Lower leg skin (tissue), 3 donors: ENCODE results near the gene NSMCE4A.
"Not testable (repeated sequence)": the region's sequence is repeated elsewhere in the genome, so short reads cannot be mapped to it uniquely, and the experiment has no call there.

Source experiments
- POLR2A ChIP-seq, 2 donors: fragments of 450-650 bp; IDR thresholded peaks; one replicate each; pipeline ENCODE4 v1.6.1; 2016 to 2017; ENCODE audit warnings: antibody characterized with exemption in 2 of 2, mild to moderate bottlenecking in 1 of 2, moderate library complexity in 1 of 2
- TF ChIP-seq, protein P1 (sequence below), 3 donors: fragments of 450-650 bp; IDR thresholded peaks; one replicate each; pipeline ENCODE4 v1.5.1; 2016; ENCODE audit warnings: antibody characterized with exemption in 3 of 3, mild to moderate bottlenecking in 3 of 3, moderate library complexity in 2 of 3

DNA sequence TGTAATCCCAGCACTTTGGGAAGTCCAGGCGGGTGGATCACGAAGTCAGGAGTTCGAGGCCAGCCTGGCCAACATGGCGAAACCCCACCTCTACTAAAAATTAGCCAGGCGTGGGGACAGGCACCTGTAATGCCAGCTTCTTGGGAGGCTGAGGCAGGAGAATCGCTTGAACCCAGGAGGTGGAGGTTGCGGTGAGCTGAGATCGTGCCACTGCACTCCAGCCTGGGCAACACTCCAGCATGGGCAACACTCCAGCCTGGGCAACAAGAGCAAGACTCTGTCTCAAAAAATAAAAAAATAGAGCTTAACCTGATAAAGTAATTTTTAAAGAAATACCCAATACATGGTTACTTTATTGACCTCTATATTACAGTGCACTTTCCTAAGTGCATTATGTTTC is 5.9 kb downstream of the NSMCE4A start:
- TF ChIP-seq, protein P1, sequence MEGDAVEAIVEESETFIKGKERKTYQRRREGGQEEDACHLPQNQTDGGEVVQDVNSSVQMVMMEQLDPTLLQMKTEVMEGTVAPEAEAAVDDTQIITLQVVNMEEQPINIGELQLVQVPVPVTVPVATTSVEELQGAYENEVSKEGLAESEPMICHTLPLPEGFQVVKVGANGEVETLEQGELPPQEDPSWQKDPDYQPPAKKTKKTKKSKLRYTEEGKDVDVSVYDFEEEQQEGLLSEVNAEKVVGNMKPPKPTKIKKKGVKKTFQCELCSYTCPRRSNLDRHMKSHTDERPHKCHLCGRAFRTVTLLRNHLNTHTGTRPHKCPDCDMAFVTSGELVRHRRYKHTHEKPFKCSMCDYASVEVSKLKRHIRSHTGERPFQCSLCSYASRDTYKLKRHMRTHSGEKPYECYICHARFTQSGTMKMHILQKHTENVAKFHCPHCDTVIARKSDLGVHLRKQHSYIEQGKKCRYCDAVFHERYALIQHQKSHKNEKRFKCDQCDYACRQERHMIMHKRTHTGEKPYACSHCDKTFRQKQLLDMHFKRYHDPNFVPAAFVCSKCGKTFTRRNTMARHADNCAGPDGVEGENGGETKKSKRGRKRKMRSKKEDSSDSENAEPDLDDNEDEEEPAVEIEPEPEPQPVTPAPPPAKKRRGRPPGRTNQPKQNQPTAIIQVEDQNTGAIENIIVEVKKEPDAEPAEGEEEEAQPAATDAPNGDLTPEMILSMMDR (IDR thresholded peaks at IDR 0.05): not testable (repeated sequence)
- TF ChIP-seq POLR2A (IDR thresholded peaks at IDR 0.05): not testable (repeated sequence)
